Muscle of leg (tissue), 11 donors: Measurements from ENCODE around the gene NLGN1. TPM values are rescaled to one million over a fixed set of nuclear protein-coding genes. Genes with fewer than 3 reads are reported as not detected.

Source experiments
- DNase-seq: peaks from one replicate; pipeline ENCODE4 v3.0.0; 2013
- H3K27ac ChIP-seq: one replicate; pipeline ENCODE4 v1.5.1; 2013; ENCODE audit warnings: mild to moderate bottlenecking, low read length, control low read depth
- H3K27me3 ChIP-seq: one replicate; pipeline ENCODE4 v1.6.1; 2013; ENCODE audit warnings: low read length; ENCODE audit not compliant: control insufficient read depth, insufficient read depth
- H3K36me3 ChIP-seq: one replicate; pipeline ENCODE4 v1.6.1; 2013; ENCODE audit warnings: low read length; ENCODE audit not compliant: control insufficient read depth, insufficient read depth
- H3K4me1 ChIP-seq: one replicate; pipeline ENCODE4 v1.6.1; 2013; ENCODE audit warnings: low read length; ENCODE audit not compliant: control insufficient read depth, insufficient read depth
- H3K4me3 ChIP-seq: one replicate; pipeline ENCODE4 v1.5.1; 2013; ENCODE audit warnings: low read length, control low read depth
- H3K9me3 ChIP-seq: replicated peaks from 2 replicates; pipeline ENCODE4 v1.6.1; 2013; ENCODE audit warnings: low read depth, low read length; ENCODE audit not compliant: control insufficient read depth
- WGBS: methylation state at CpG from one replicate; pipeline ENCODE4 v1.1.5; 2013; ENCODE audit warnings: missing lambda C conversion rate; ENCODE audit not compliant: insufficient coverage; 5-methylcytosine and 5-hydroxymethylcytosine counted together
- polyA plus RNA-seq, 8 donors: library from polyadenylated mRNA; unstranded; fragments of 120-200 nt; gene quantifications; one replicate each; pipeline versions ENCODE4 v1.2.1 to v1.2.3, GENCODE V29; 2013; ENCODE audit warnings: inconsistent platforms in 1 of 8, low replicate concordance in 1 of 8; ENCODE audit not compliant: insufficient read length in 8 of 8, insufficient read depth in 1 of 8
- total RNA-seq: library from RNA; stranded (reverse); fragments of 120-200 nt; gene quantifications from one replicate; pipeline ENCODE4 v1.2.4, GENCODE V29; 2013

Gene NLGN1
- total and polyA plus RNA-seq, 9 donors: 0.95 to 8.5 (median 2.7) TPM

- Histone ChIP-seq H3K27me3 (no peaks in the 10 kb centered on the region), H3K36me3 (no peaks in the 10 kb centered on the region), H3K9me3 (no peaks in the 10 kb centered on the region), H3K27ac (no peak overlapping the region), H3K4me1 (no peaks in the 10 kb centered on the region), H3K4me3 (no peak overlapping the region)
- no CpG with 5 or more reads among the region's 2 CpGs for WGBS
- no peak for DNase-seq
These were observed 662.9 kb downstream of the NLGN1 start for GRCh38 chr3:174060431-174060830.

GRCh38 chr3:174061162-174061561, 663.6 kb downstream of the NLGN1 start:
- Histone ChIP-seq H3K36me3 (no peaks in the 10 kb centered on the region), H3K9me3 (no peaks in the 10 kb centered on the region), H3K4me1 (no peaks in the 10 kb centered on the region), H3K4me3 (no peak overlapping the region), H3K27ac (no peak overlapping the region), H3K27me3 (no peaks in the 10 kb centered on the region)
- DNase-seq: no peak

GRCh38 chr3:174061731-174062130, 664.2 kb downstream of the NLGN1 start:
- H3K9me3 ChIP-seq: no peaks in the 10 kb centered on the region

DNA sequence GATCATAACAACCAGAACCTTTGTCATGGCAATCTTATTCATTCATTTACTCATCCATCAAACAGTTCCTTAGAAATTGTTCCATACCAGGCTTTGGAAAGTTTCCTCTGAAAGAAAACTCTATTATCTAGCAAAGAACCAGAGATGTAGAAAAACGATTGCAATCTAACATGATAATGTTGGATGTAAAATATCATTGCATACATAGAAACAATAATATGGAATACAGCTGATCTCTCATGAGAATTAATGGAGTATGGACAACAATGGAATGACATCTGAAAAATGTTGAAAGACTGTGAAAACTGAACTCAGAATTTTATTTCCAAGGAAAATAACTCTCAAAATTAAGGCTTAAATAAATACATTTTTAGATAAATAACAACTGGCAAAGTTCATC, 665.4 kb downstream of the NLGN1 start:
- Histone ChIP-seq H3K27ac (no peak overlapping the region), H3K4me3 (no peak overlapping the region), H3K36me3 (no peaks in the 10 kb centered on the region), H3K27me3 (no peaks in the 10 kb centered on the region), H3K4me1 (no peaks in the 10 kb centered on the region), H3K9me3 (no peaks in the 10 kb centered on the region)
- no CpG with 5 or more reads among the region's 1 CpG for WGBS
- DNase-seq: no peak

More at GRCh38 chr3:174061731-174062130, 664.2 kb downstream of the NLGN1 start:
- no CpG with 5 or more reads among the region's 1 CpG for WGBS
- no peaks in the 10 kb centered on the region for H3K27me3 ChIP-seq
- no peak overlapping the region for H3K4me3 ChIP-seq
- no peaks in the 10 kb centered on the region for H3K36me3 ChIP-seq
- no peaks in the 10 kb centered on the region for H3K4me1 ChIP-seq
- H3K27ac ChIP-seq: no peak overlapping the region
- DNase-seq: no peak

DNA sequence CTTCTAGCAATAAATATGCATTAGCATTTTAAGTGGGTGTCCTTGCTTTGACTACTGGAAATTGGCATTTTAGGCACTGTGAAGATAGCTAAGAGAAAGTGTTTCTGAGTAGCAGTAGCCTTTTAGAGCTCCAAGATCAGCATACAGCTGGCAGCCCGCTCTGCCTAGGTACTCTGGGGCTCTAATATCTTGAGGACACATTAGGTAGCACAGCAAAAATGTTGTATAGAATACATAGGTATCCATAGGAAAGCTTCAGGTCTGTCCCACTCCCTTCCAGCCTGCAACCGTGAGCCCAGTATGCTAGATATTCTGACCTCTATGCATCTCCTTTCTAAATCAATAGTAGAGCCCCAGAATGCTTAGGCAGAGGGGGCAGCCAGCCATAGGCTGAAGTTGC, 670.5 kb downstream of the NLGN1 start:
- Histone ChIP-seq H3K27ac (no peak overlapping the region), H3K27me3 (no peaks in the 10 kb centered on the region), H3K36me3 (no peaks in the 10 kb centered on the region), H3K4me1 (no peaks in the 10 kb centered on the region), H3K4me3 (no peak overlapping the region), H3K9me3 (no peaks in the 10 kb centered on the region)
- 83% methylated on average over 2 of the region's 2 CpGs for WGBS
- no peak for DNase-seq

DNA sequence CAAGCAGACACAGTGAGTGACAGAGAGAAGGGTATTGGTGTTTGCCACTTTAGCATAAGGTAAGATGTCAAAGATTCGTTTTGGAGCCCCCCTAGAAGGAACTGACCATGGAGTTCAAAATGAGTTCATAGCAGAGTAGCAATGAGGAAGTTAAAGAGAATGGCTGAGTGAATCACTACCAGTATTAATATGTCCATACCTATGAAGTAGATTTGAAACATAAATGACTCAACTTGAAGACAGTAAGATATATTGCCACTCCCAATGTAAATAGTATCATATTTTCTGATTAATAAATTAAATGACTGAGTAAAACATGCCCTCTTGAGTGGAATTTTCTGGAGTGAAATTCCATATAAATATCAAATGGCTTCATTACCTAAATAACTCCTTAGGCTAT, 675.1 kb downstream of the NLGN1 start:
- no peak overlapping the region for H3K4me3 ChIP-seq
- WGBS: 80% methylated on average over 1 of the region's 1 CpG
- DNase-seq: no peak

GRCh38 chr3:174083706-174084105, 686.2 kb downstream of the NLGN1 start:
- no CpG with 5 or more reads among the region's 3 CpGs for WGBS
- Histone ChIP-seq H3K27ac (no peak overlapping the region), H3K9me3 (no peaks in the 10 kb centered on the region)

More for the DNA sequence above, 675.1 kb downstream of the NLGN1 start:
- Histone ChIP-seq H3K36me3 (no peaks in the 10 kb centered on the region), H3K4me1 (no peaks in the 10 kb centered on the region), H3K27ac (no peak overlapping the region), H3K9me3 (no peaks in the 10 kb centered on the region), H3K27me3 (no peaks in the 10 kb centered on the region)

GRCh38 chr3:174089592-174089991, 692.0 kb downstream of the NLGN1 start:
- no peak overlapping the region for H3K4me3 ChIP-seq
- DNase-seq: no peak
- no peaks in the 10 kb centered on the region for H3K36me3 ChIP-seq
- H3K27ac ChIP-seq: no peak overlapping the region
- no peaks in the 10 kb centered on the region for H3K27me3 ChIP-seq
- WGBS: no CpG with 5 or more reads among the region's 2 CpGs
- H3K9me3 ChIP-seq: no peaks in the 10 kb centered on the region
- no peaks in the 10 kb centered on the region for H3K4me1 ChIP-seq

More at GRCh38 chr3:174083706-174084105, 686.2 kb downstream of the NLGN1 start:
- Histone ChIP-seq H3K27me3 (no peaks in the 10 kb centered on the region), H3K4me1 (no peaks in the 10 kb centered on the region), H3K36me3 (no peaks in the 10 kb centered on the region), H3K4me3 (no peak overlapping the region)
- no peak for DNase-seq

- Histone ChIP-seq H3K9me3 (no peaks in the 10 kb centered on the region), H3K4me3 (no peak overlapping the region), H3K36me3 (no peaks in the 10 kb centered on the region), H3K27ac (no peak overlapping the region), H3K4me1 (no peaks in the 10 kb centered on the region), H3K27me3 (no peaks in the 10 kb centered on the region)
- DNase-seq: no peak
- WGBS: no CpG with 5 or more reads among the region's 2 CpGs
These were observed 697.1 kb downstream of the NLGN1 start for GRCh38 chr3:174094669-174095068.

GRCh38 chr3:174097686-174098085, 700.1 kb downstream of the NLGN1 start:
- H3K4me3 ChIP-seq: no peak overlapping the region
- H3K4me1 ChIP-seq: no peaks in the 10 kb centered on the region
- no peaks in the 10 kb centered on the region for H3K36me3 ChIP-seq
- no peak for DNase-seq
- H3K9me3 ChIP-seq: no peaks in the 10 kb centered on the region
- no peak overlapping the region for H3K27ac ChIP-seq
- no peaks in the 10 kb centered on the region for H3K27me3 ChIP-seq
- no CpG with 5 or more reads among the region's 3 CpGs for WGBS

GRCh38 chr3:174098746-174099145, 701.2 kb downstream of the NLGN1 start:
- Histone ChIP-seq H3K27ac (no peak overlapping the region), H3K4me3 (no peak overlapping the region)
- no CpG with 5 or more reads among the region's 2 CpGs for WGBS

More at GRCh38 chr3:174098746-174099145, 701.2 kb downstream of the NLGN1 start:
- H3K27me3 ChIP-seq: no peaks in the 10 kb centered on the region
- no peaks in the 10 kb centered on the region for H3K4me1 ChIP-seq
- no peaks in the 10 kb centered on the region for H3K9me3 ChIP-seq
- H3K36me3 ChIP-seq: no peaks in the 10 kb centered on the region
- no peak for DNase-seq
